Endothelial cell of umbilical vein (primary cell): ENCODE measurements around the gene ZNRD2. TPM values are rescaled to one million over a fixed set of nuclear protein-coding genes. Genes with fewer than 3 reads are reported as not detected.

Experiments used
- BruUV-seq: library from RNA; stranded (reverse); fragments of 400-500 nt; replicated peaks from 2 replicates; lab custom pipeline; 2021; lab: Mats Ljungman, UMichigan
- CTCF ChIA-PET: fragments of 300-600, 350-600 bp; sonication (Branson Sonifier 250); formaldehyde crosslinking; loops from one replicate; lab custom pipeline; 2021; ENCODE audit warnings: antibody characterized with exemption, inconsistent platforms; lab: Charles Lee
- POLR2A ChIA-PET: fragments of 300-600, 350-600 bp; sonication (Branson Sonifier 250); formaldehyde crosslinking; loops from one replicate; lab custom pipeline; 2021; ENCODE audit warnings: antibody characterized with exemption, inconsistent platforms; lab: Charles Lee
- DNase-seq: peaks from one replicate; pipeline ENCODE4 v3.0.0-alpha.2; 2011; ENCODE audit warnings: low read depth, low spot score
- FAIRE-seq: peaks from 2 replicates; lab custom pipeline; 2011; peaks lifted over from hg19 to GRCh38; lab: Jason Lieb, UNC
- H2AFZ ChIP-seq: 2 replicates; pipeline ENCODE4 v1.6.0; 2012; ENCODE audit warnings: low read depth, low read length, control low read depth, inconsistent platforms
- H3K27ac ChIP-seq: 2 replicates; pipeline ENCODE4 v1.5.1; 2011; ENCODE audit warnings: low read depth, mild to moderate bottlenecking, control low read depth, low read length, moderate library complexity; ENCODE audit not compliant: insufficient read depth
- H3K27me3 ChIP-seq, 2 experiments: 2 replicates each; pipeline versions ENCODE4 v1.6.0 to v1.6.1; 2011; ENCODE audit warnings: low read length in 2 of 2, mixed read lengths in 1 of 2; ENCODE audit not compliant: control insufficient read depth in 2 of 2, insufficient read depth in 2 of 2
- H3K36me3 ChIP-seq, 2 experiments: 2 replicates in 1 of 2; 3 replicates in 1 of 2; pipeline ENCODE4 v1.5.1; 2011; ENCODE audit warnings: low read length in 2 of 2, mild to moderate bottlenecking in 1 of 2, moderate library complexity in 1 of 2; ENCODE audit not compliant: control insufficient read depth in 2 of 2, insufficient read depth in 2 of 2; ENCODE audit errors: extremely low read depth in 1 of 2
- H3K4me1 ChIP-seq: 3 replicates; pipeline ENCODE4 v1.5.1; 2011; ENCODE audit warnings: mild to moderate bottlenecking, low read length; ENCODE audit not compliant: control insufficient read depth, insufficient read depth; ENCODE audit errors: extremely low read depth
- H3K4me2 ChIP-seq: 2 replicates; pipeline ENCODE4 v1.6.1; 2011; ENCODE audit warnings: low read length, control low read depth, mixed read lengths; ENCODE audit not compliant: insufficient read depth
- H3K4me3 ChIP-seq, 3 experiments: fragments of 200-600 bp in 1 of 3; sonication (generic), shearing (Covaris generic) in 1 of 3; replicated peaks in 1 of 3; 2 replicates each; pipeline ENCODE4 v1.5.1; 2011 to 2016; ENCODE audit warnings: control low read depth in 3 of 3, low read length in 3 of 3, mild to moderate bottlenecking in 2 of 3, inconsistent platforms in 1 of 3, low read depth in 1 of 3, moderate library complexity in 1 of 3; ENCODE audit not compliant: insufficient read depth in 1 of 3
- H3K79me2 ChIP-seq: 2 replicates; pipeline ENCODE4 v1.6.0; 2012; ENCODE audit warnings: low read length, inconsistent platforms; ENCODE audit not compliant: control insufficient read depth, insufficient read depth
- H3K9ac ChIP-seq: replicated peaks from 2 replicates; pipeline ENCODE3; 2011; ENCODE audit warnings: low read length, control low read depth; ENCODE audit not compliant: insufficient read depth; ENCODE audit errors: extremely low read depth
- H3K9me1 ChIP-seq: replicated peaks from 3 replicates; pipeline ENCODE4 v1.6.0; 2011; ENCODE audit warnings: mild to moderate bottlenecking, low read length; ENCODE audit not compliant: control insufficient read depth, insufficient read depth; ENCODE audit errors: extremely low read depth
- H3K9me3 ChIP-seq: replicated peaks from 2 replicates; pipeline ENCODE4 v1.5.1; 2012; ENCODE audit warnings: low read length, inconsistent platforms; ENCODE audit not compliant: control insufficient read depth, insufficient read depth
- H4K20me1 ChIP-seq: replicated peaks from 2 replicates; pipeline ENCODE3; 2011; ENCODE audit warnings: mild to moderate bottlenecking, low read length; ENCODE audit not compliant: control insufficient read depth, insufficient read depth; ENCODE audit errors: extremely low read depth
- EZH2 ChIP-seq: IDR thresholded peaks from 2 replicates; pipeline ENCODE4 v1.6.1; 2012; ENCODE audit warnings: borderline replicate concordance, low read depth, mild to moderate bottlenecking, moderate library complexity, low read length, inconsistent platforms; ENCODE audit not compliant: severe bottlenecking
- GATA2 ChIP-seq: IDR thresholded peaks from 2 replicates; pipeline ENCODE4 v1.7.0; 2011; ENCODE audit warnings: low read depth, mild to moderate bottlenecking, moderate library complexity, mixed read lengths, low read length; ENCODE audit not compliant: insufficient read length, insufficient read depth
- JUN ChIP-seq: IDR thresholded peaks from 2 replicates; pipeline ENCODE4 v1.6.1; 2011; ENCODE audit warnings: borderline replicate concordance, low read depth; ENCODE audit not compliant: insufficient read length, insufficient read depth
- POLR2A ChIP-seq: IDR thresholded peaks from 2 replicates; pipeline ENCODE4 v1.6.1; 2012; ENCODE audit warnings: low read depth, mild to moderate bottlenecking, control low read depth, low read length
- POLR2AphosphoS5 ChIP-seq: IDR thresholded peaks from 2 replicates; pipeline ENCODE4 v1.6.1; 2012; ENCODE audit warnings: low read depth, mild to moderate bottlenecking, control low read depth, low read length, moderate library complexity; ENCODE audit not compliant: insufficient read depth
- dilution Hi-C: fragments of 300-500 bp; cut with MboI; formaldehyde crosslinking; loops from one replicate; pipeline ENCODE4 v1.15.0; 2019; ENCODE audit warnings: low sequenced_read_pairs; ENCODE audit not compliant: extremely low pct_ligation_motif_present
- intact Hi-C: fragments of 100-400 bp; cut with micrococcal nuclease; formaldehyde crosslinking; loops from one replicate; pipeline ENCODE4 v1.10.0; 2022
- polyA plus RNA-seq, 4 experiments: library from polyadenylated mRNA; depleted of rRNA in 3 of 4; stranded (reverse) in 3 of 4; unstranded in 1 of 4; fragments of >200 nt; gene quantifications; 2 replicates each; pipeline versions ENCODE4 v1.2.1 to v1.2.3, GENCODE V29; 2011 to 2012; ENCODE audit warnings: missing spikeins in 1 of 4
- total RNA-seq: library from RNA; stranded (reverse); gene quantifications from 2 replicates; pipeline ENCODE4 v1.2.3, GENCODE V29; 2021

Gene ZNRD2
- total and polyA plus RNA-seq, 2 donors (not counting 3 experiments of a cell fraction or from before 2014, with no cell fraction given) = 40.8 to 96.7 TPM

DNA sequence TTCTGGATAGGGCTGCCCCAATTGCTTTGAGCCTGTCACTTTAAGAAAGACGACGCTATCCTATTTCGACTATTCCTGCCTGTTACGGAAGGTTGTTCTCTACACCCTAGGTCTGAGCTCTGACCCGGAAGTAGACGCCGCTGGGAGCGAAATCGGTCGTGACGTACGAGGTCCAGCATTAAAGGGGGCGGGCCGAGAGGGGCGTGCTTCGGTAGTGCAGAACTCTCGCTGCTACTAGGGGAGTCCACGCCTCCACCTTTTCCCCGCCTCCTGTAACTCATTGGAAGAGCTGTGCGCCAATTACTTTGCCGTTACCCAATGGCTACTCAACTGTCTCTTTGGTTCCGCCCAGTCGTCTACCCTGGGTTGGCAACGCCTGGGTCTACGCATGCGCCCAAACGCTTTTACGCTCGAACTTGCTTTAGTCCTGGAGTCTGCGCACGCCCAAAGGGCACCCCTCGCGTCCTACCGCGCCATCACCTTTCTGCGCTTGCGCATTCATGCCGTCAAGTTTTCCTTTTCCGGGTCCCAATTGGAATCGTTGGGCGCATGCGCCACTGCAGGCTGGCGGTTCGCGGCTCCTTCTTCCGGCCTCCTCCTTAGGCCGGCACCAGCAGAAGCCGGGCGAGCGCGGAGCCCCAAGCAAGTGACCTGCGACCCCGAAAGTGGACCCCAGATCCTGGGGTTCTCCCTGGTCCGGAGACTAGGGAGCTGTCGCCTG is 45.1 kb downstream of the ZNRD2 start, which contains the start of gene PCNX3:
TSS of gene PCNX3 (plus strand) at position 548 of the 721 bp plus-strand sequence. CDS start 536 bp downstream, outside the sequence.
- Histone ChIP-seq H3K4me1 (peaks cover 39% of the 10 kb centered on the region), H3K36me3 (peaks cover 0 to 31% of the 10 kb centered on the region in 2 experiments), H3K79me2 (peaks cover 55% of the 10 kb centered on the region), H3K9me3 (no peaks in the 10 kb centered on the region), H3K27me3 (no peaks in the 10 kb centered on the region), H3K4me2 (peak within 1 kb of the TSS; percentile 88), H3K27ac (peak within 1 kb of the TSS; percentile 88), H4K20me1 (no peaks in the 10 kb centered on the region), H3K9me1 (no peaks in the 10 kb centered on the region), H3K9ac (peak within 1 kb of the TSS; percentile 74), H3K4me3 (peak within 1 kb of the TSS; percentile 81 to 90 (median 87)), H2AFZ (peak within 1 kb of the TSS; percentile 36)
- POLR2A ChIA-PET = interaction anchor here (0.6 to 1.2 kb wide), 2 partner anchors 10 to 193 kb away, joined by 3 read pairs; partner anchors contain the start of gene NEAT1
- CTCF ChIA-PET = interaction anchor here (0.8 to 6.2 kb wide), 15 partner anchors 9 to 273 kb away, joined by 3 to 54 read pairs (median 3); partner anchors contain the start of genes FAM89B, FIBP, KCNK7 and SIPA1
- DNase-seq (peak; percentile 100), FAIRE-seq (peak; percentile 100)
- dilution Hi-C loops = no loop called here
- intact Hi-C loops = loop anchor here (1.0 kb wide), 4 partner anchors 8 to 193 kb away; partner anchors contain the start of genes NEAT1 and SIPA1
- peak; percentile 63 for TF ChIP-seq POLR2AphosphoS5
- TF ChIP-seq EZH2 = no peak
- TF ChIP-seq JUN = no peak
- TF ChIP-seq GATA2 = no peak
- peak; percentile 59 for TF ChIP-seq POLR2A
- BruUV-seq = no TSS peak
